HG03432 (cell line): ENCODE measurements around the gene C2CD4B.

Experiments
- ATAC-seq: cut with Tn5 transposase; IDR thresholded peaks from one replicate; pipeline ENCODE4 v1.9.1; 2021; ENCODE audit warnings: mild to moderate bottlenecking, moderate library complexity; ENCODE audit not compliant: unreplicated experiment

C2CD4B gene, protein sequence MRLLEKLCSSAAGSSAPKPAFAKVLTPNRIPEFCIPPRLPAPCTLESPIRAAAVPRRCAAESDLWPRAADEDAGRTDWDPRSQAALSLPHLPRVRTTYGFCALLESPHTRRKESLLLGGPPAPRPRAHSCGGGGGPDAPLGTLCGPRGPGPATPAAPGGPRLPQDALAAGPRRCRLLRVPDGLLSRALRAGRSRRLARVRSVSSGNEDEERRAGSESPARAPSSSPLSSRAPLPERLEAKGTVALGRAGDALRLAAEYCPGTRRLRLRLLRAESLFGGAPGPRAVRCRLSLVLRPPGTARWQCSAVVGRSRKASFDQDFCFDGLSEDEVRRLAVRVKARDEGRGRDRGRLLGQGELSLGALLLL

DNA sequence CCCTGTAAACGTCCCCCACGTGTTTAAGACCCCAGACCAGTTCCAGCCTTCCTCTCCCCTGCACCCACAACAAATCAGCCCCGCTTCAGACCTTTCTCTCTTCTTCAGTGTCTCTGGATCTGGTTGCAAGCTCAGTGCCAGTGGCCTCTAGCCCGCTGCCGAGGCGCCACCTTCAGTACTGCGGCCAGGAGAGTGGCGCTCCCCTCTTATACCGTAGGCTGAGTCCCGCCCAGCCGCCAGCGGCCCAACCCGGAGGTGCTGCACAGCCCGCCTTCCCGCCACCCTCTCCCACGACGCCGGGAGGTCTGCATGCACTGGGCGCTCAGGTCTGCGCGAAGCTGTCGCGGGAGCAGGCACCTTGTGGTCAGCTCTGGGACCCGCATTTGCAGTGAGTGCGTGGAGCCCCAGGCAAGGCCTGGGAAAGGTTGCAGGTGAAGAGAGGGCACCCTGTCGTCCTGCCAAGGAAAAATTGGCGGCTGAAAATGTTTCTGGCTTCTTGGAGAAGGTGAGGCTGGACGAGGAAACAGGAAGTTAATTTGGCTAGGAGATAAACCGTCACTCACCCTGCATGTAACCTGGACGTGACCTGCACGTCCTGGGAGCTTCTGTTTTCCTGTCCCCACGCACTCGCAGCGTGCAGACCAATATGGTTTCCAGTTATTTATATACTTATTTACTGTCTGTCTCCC, at the start of gene C2CD4B:
TSS of gene C2CD4B (minus strand) at position 182 of the 689 bp plus-strand sequence. CDS start 301 bp downstream, outside the sequence.
- no peak for ATAC-seq

DNA sequence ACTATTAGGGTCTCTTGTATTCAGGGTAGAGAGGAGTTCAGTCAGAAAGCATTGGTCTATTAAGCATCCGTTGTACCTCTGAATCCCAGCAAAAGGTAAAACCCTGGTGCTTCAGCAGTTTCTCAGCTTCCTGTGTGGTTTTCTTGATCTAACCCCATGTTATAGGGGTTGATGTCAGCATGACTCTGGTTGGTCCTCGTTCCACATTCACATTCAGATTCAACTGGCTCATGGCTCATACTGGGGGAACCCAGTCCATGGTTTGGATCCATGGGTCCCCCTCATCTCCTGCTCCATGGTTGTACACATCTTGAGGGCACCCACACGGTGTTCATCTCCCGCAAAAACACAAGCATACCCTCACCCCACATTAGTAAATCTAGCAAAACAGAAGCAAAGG, 47.7 kb upstream of the C2CD4B start:
- ATAC-seq, result no peak

DNA sequence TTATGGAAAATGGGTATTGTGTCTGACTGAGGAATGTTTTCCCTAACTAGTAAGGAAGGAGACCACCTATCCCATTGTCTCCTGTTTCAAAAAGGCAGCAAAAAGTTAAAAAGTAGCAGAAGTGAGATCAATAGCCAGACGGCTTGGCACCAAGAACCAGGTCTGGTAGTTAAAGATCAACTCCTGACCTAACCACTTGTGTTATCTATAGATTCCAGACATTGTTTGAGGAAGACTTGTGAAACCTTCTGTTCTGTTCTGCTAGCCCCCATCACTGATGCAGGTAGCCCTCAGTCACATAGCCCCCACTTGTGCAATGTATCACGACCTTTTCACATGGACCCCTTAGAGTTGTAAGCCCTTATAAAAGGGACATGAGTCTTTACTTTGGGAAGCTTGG, 46.3 kb upstream of the C2CD4B start:
- ATAC-seq, result no peak

DNA sequence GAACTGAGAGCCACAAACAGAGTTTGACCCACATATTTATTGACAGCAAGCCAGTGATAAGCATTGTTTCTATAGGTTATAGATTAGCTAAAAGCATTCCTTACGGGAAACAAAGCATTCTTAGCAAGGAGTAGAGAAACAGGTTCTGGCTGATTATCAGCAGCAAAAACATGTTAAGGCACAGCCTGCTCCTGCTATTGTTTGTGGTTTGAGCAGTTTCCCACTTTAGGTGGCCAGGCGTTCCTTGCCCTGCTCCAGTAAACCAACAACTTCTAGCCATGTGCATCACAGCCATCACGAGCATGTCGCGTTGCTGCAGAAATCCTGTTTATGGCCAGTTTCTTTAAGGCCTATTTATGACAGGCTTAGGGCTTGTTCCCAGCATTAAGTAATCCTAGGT, 44.7 kb upstream of the C2CD4B start:
- ATAC-seq, result no peak

DNA sequence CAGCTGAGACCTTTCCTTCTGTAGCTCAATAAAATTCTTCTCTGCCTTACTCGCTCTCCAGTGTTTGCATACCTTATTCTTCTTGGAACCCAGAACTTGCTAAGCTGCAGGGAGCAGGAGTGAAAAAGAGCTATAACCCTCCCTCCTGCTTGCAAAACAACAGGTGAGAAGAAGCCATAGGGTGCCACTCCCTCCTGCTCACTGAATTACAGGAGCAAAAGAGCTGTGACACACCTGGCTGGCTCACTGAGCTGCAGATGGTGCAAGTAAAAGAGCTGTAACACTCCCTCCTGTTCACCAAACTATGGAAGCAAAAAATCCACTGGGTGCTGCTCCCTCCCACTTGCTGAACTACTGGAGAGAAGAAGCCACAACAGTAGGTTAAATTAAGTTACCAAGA, 44.2 kb upstream of the C2CD4B start:
- ATAC-seq, result no peak

DNA sequence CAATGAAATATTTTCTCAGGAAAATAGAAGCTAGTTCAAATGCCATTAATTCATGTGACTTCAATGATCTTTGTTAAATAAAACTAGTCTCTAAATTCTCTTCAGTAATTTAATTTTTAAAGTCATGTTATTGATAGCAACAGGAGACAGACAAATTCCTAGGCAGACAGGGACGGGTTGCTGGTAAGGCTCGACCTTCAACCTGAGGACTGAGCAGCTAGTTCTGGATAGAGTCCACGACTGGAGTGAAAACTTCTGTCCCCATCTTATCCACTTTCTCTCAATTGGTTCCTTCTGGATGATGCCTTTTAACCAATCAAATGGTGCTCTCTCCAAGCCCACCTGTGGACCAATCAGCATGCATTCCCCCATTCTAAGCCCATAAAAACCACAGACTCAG, 43.8 kb upstream of the C2CD4B start:
- no peak for ATAC-seq

DNA sequence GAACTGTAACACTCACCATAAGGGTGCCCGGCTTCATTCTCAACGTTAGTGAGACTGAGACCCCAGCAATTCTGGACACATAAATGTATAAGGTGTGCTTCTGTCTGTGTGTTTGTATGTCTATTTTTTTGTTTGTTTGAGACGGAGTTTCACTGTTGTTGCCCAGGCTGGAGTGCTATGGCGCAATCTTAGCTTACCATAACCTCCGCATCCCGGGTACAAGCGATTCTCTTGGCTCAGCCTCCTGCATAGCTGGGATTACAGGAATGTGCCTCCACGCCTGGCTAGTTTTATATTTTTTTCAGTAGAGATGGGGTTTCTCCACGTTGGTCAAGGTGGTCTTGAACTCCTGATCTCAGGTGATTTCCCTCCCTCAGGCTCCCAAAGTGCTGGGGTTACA, 43.3 kb upstream of the C2CD4B start:
- no peak for ATAC-seq

DNA sequence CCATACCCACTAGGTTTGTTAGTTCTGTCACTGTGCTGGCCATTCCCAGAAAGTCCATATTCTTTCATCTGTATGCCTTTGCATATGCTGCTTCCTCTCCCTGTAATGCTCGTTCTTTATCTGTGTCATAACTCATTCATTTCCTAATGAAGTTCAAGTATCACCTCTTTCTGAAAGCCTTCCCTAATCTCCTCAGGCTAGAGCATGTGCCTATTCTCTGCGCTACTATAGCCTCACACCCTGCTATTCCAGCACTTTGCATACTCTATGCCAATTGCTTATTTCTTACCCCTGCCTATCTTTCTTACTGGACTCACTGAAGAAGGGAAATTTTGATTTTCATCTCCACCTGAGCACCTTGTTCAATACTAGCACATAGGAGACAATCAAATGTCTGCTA, 25.6 kb upstream of the C2CD4B start:
- ATAC-seq, result no peak

DNA sequence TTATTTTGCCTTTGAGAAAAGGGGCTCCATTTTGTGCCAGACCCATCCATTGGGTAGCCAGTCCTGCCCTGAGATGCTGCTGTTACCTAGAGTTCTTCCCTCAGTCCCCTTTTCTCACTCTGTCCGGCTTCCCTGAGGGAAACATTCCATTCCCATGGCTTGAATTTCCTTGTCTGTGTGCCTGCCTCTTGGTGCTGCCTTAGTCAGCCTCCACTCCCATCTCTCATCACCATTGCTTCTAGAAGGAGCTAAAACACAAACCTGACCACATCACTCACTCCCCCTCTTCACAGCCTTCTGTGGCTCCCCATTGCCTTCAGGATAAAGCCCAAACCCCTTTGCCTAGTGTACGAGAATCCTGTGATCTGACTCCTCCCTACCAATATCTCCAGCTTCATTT, 25.2 kb upstream of the C2CD4B start:
- ATAC-seq, result no peak

DNA sequence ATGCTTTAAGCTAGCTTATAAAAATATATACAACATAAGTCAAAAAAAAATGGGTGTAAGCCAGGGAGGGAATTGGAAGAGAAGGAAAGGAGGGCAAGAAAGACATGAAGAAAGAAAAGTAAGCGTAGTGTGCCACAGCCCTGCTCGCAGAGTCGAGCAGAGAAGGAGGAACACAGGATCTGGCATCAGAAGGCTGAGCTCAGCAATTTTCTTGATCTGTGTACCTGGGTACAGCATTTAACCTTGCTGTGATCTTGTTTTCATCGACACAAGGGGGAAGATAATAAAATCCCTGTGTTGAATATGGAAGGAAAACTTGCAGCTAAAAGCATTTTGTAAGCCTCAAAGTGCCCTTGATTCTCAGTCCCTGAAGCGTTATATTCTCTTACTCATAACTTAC, 23.7 kb upstream of the C2CD4B start:
- ATAC-seq, result no peak

DNA sequence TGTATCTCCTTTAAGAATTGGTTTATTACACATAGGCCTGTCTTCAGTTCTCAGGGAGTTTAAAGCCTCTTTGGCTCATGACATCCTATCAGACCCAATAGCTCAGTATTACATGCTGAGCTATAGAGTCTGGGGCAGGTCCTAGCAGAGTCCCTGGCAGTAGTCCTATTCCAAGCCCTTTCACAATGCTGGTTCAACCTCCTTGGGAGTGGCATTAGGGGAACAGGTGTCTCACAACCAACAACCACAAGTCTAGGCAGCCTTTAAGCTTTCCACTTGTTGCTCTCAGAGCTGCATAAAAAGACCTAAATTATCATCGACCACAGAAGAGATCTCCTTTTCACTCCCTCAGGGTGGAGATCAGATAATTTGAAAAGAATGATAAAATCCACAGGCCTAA, 22.8 kb upstream of the C2CD4B start:
- ATAC-seq, result no peak

DNA sequence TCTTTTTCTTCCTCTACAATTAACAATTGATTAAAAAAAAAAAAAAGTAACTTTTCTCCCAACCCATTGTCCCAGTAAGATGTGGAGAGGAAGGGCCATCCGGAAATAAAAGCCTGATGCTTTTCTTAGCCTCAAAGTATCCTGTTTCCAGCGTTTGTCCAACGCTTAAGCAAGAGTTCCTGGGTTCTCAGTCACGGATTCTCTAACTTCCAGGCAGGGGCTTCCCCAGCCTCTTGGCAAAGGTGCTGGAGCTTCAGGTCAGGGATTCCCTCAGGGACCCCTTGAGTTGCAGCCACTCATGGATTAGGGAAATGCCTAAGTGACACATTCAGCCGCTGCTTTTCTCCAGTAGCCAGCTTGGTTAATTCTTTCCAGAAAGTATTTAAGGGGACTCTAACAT, 22.3 kb upstream of the C2CD4B start:
- ATAC-seq, result no peak

DNA sequence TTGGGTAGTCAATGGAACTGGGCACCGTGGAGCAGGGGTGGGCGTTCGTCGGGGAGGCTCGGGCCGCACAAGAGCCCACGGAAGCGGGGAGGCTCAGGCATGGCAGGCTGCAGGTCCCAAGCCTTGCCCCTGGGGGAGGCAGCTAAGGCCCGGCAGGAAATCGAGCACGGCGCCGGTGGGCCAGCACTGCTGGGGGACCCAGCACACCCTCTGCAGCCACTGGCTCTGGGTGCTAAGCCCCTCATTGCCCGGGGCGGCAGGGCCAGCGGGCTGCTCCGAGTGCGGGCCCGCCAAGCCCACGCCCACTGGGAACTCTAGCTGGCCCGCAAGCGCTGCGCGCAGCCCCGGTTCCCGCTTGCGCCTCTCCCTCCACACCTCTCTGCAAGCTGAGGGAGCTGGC, 21.5 kb upstream of the C2CD4B start:
- no peak for ATAC-seq

DNA sequence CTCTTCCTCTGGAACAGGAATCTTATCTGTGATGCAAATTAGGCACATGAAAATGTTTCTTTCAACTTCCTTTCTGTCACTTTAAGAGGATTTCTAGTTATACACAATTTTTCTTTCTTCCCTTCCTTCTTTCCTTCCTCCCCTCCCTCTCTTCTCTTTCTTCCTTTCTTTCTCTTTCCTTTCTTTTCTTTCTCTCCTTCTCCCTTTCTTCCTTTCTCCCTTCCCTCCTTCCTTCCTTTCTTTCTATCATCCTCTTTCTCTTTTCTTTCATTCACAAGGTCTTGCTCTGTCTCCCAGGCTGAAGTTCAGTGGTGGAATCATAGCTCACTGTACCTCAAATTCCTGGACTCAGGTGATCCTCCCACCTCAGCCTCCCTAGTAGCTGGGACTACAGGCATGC, 18.0 kb upstream of the C2CD4B start:
- ATAC-seq, result no peak

DNA sequence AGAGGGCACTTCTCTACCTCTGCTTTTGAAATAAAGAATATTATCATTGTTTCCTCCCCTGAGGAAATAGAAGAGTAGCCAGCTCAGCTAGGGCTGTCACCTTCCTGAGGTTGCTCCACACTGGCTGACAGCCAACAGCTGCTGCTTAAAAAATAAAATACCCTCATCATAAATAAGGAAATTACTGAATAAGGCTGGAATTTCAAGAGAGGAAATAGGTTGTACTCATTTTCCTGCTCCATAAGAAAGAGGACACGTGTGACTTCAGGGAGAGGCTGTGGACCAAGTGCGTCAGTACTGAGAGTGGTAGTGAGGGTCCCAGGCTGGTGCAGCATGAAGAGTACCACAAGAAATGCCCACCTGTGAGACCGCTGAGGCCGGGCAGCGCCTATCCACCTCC, 8.1 kb upstream of the C2CD4B start:
- ATAC-seq, result no peak

DNA sequence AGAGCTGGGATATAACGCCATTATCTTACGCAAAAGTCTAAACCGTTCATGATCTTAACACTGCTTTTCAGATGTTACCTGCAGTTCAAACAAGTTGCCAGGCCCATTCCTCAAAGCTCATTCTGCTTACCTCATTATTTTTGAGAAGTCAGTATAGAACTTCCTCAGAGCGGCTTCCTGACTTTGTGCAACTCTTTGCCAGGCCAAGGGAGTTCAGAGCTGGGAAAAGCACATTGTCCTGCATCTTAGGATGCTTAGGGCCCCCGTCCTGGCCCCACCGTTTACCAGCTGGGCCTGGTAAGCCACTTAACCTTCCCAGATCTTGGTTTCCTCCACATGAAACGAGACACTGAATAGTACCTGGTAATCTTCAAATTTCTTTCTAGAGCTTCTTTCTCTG, 6.8 kb upstream of the C2CD4B start:
- ATAC-seq, result no peak

DNA sequence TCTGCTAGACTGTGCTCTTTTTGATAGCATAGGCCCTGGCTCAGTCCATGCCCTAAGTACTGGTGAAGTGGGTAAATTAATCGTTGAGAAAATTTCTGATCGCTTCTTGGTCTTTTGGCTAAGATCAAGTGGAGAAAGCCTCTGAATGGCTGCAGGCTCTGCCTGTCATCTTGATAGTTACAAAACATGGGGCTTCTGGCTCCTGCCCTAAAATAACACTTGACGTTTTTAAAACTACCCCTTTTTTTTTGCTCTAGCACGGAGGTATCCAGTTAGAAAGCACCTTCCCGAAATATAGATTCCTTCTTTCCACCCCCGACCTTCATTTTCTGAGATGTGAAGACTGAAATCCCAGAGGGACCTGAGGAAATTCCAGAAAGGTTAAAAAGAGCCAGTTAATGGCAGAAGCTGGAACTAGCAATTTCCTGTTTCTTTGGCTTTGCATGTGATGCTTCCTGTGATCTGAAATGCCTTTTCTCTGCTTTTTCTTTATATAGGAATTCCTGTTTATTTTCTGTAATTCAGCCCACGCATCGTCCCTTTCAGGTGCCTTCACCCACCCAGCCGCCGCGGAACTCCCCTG, 799 bp upstream of the C2CD4B start:
- ATAC-seq, result no peak

DNA sequence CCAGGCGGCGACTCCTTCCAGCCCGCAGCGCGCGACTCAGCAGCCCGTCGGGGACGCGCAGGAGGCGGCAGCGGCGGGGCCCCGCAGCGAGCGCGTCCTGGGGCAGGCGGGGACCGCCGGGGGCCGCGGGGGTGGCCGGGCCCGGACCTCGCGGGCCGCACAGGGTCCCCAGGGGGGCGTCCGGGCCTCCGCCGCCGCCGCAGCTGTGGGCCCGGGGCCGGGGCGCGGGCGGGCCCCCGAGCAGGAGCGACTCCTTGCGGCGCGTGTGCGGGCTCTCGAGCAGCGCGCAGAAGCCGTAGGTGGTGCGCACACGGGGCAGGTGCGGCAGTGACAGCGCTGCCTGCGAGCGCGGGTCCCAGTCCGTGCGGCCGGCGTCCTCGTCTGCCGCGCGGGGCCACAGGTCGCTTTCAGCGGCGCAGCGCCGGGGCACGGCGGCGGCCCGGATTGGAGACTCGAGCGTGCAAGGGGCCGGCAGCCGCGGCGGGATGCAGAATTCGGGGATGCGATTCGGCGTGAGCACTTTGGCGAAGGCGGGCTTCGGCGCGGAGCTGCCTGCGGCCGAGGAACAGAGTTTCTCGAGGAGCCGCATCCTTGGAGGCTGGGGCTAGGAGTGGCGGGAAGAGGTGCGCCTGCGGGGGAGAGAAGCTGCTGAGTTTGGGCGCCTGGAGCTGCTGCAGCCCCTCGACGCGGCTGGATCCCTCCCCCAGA, 535 bp downstream of the C2CD4B start:
- ATAC-seq, result no peak

DNA sequence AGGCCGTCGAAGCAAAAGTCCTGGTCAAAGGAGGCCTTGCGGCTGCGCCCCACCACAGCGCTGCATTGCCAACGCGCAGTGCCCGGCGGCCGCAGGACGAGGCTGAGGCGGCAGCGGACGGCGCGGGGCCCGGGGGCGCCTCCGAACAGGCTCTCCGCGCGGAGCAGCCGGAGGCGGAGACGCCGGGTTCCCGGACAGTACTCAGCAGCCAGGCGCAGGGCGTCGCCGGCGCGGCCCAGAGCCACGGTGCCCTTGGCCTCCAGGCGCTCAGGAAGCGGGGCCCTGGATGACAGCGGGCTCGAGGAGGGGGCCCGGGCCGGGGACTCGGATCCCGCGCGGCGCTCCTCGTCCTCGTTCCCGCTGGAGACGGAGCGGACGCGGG, 1.1 kb downstream of the C2CD4B start:
- ATAC-seq, result no peak

DNA sequence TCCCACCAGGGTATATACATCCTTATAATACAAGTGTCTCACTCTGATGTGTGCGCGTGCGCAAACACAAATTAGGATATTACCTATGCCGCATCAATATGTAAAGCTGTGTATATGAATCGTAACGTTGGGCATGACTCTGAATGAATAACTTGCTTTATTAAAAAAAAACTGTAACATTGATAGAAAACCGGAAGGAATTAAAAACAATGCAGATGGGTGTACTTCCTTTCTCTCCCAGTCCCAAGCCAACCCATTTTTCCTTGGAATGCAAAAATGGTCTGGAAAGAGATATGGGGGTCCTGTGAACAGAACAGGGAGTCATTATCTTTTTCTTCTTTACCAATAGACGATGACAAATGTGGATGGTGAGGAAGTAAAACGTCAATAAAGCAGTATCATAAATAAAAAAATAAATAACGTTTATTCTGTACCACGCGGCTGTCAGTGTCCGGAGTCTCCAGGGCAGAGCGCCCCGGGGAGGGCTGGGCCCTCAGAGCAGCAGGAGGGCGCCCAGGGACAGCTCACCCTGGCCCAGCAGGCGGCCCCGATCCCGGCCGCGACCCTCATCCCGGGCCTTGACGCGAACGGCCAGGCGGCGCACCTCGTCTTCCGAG, 1.6 kb downstream of the C2CD4B start:
- ATAC-seq, result no peak

DNA sequence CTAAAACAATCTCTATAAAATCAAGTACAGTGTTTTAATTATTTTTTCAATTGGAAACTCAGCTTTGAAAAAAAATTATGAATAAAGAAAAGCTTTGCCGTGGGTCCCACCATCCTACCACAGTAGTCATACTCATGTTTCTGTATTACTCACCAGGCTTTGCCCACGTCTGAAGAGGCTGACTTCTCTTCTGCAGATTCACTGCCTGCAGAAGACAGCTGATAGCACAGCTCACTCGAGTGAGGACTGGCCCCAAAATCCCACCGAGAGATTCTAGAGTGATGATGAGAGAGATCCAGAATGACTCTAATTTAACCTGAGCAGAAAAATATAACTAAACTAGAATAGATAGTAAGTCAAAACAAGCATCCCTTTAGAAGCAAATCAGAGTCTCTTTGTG, 11.9 kb downstream of the C2CD4B start:
- no peak for ATAC-seq
